GM19463 (cell line): ENCODE data around the gene TCEA2.
"Not testable (repeated sequence)": the region's sequence is repeated elsewhere in the genome, so short reads cannot be mapped to it uniquely, and the experiment has no call there.

Experiments
- ATAC-seq: cut with Tn5 transposase; IDR thresholded peaks from one replicate; pipeline ENCODE4 v1.9.1; 2021; ENCODE audit warnings: mild to moderate bottlenecking, moderate library complexity; ENCODE audit not compliant: unreplicated experiment

TCEA2 gene

DNA sequence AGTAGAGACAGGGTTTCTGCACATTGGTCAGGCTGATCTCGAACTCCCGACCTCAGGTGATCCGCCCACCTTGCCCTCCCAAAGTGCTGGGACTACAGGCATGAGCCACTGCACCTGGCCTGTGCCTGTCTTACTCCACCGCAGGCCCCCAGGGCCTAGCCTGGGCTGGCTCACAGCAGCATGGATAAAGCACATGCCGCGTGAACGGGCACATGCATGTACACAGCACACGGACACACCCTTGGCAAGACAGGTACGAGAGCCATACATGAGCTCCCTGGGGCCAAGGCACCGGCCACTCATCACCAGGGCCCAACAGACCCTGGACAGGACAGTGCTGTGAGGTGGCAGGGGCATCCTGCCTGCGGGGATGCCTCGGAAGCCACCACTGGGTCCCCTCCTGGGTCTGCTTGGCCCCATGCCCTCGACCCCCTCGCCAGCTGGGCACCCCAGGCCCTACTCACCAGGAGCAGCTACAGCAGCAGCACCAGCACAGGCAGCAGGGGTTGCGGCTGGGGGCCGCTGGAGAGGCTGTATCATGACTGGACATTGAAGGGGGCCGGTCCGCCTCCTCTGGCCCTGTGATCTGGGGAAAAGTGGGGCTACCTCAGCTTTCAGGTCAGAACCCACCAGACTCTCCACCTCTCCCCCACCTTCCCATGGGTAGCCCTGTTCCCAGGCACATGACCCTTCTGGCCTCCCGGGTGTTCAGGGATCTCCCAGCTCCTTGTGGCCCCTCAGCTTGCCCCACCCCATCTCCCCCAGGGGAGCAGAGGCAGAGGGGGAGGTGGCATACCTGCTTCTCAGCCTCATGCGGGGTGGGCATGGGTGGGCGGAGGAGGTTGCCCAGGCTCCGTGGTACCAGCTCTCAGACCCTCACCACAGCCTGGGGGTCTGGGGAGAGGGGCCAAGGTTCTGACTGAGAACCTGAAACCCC lies 13.3 kb downstream of the TCEA2 start:
- ATAC-seq = no peak

- ATAC-seq = no peak
Observed at GRCh38 chr20:64077094-64077493, 14.1 kb downstream of the TCEA2 start.

DNA sequence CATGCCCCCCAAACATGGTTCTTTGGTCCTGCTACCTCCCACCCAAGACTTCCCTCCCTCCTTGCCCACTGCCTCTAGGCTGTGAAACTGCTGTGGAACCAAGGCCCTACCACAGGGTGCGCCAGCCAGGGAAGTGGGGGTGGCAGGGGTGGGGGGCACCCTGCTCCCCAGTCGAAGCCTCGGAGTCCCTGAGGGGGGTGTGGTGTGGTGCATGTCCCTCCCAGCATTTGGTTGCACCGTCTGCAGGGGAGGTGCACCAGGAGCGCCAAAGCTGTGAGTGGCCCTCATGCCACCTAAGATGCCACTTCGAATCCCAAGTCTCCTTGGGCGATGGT lies 14.5 kb downstream of the TCEA2 start:
- ATAC-seq = no peak

DNA sequence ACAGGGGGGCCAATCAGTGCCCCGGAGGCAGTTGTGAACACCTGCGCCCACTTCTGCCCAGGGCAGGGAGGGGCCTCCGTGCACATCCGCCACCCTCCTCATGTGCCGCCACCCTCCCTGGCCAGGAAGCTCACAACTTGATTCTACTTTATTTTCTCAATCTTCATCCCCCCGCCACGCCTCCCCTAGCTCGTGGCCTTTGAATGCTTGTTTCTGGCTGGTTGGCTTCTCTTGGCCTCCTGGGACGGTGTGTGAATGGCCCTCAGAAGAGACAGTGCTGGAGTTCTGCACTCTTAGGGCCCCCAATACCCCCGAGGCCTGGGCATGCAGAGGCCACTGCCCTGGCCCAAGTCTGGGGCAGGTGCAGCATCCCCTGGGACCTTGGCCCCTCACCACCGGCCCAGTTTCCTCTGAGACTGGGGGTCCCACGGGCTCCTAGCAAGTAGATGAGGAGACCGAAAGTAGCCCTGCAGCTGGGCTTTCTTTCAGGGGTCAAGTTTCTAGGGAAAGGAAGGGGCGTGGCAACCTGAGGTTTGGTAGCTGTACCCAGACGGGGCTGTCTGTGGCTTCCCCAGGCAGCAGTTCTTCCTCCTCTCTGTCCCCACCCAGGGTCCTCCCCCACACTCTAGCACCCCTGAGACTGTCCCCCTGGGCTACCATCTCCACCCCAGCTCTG lies 15.0 kb downstream of the TCEA2 start:
- ATAC-seq = no peak

- ATAC-seq = no peak
Observed at GRCh38 chr20:64078934-64079272, 15.9 kb downstream of the TCEA2 start.

GRCh38 chr20:64079273-64080012 lies 16.4 kb downstream of the TCEA2 start, which contains the start of gene RGS19:
Gene RGS19, minus strand, starts transcription at chr20:64079518. Its CDS starts 2,632 bp downstream, at chr20:64076886.
- ATAC-seq = peak; percentile 47

GRCh38 chr20:64080013-64080812 lies 17.2 kb downstream of the TCEA2 start, which contains the start of gene OPRL1:
Gene OPRL1, plus strand, starts transcription at chr20:64080082. Its CDS starts 12,639 bp downstream, at chr20:64092721.
- ATAC-seq = peak; percentile 8

DNA sequence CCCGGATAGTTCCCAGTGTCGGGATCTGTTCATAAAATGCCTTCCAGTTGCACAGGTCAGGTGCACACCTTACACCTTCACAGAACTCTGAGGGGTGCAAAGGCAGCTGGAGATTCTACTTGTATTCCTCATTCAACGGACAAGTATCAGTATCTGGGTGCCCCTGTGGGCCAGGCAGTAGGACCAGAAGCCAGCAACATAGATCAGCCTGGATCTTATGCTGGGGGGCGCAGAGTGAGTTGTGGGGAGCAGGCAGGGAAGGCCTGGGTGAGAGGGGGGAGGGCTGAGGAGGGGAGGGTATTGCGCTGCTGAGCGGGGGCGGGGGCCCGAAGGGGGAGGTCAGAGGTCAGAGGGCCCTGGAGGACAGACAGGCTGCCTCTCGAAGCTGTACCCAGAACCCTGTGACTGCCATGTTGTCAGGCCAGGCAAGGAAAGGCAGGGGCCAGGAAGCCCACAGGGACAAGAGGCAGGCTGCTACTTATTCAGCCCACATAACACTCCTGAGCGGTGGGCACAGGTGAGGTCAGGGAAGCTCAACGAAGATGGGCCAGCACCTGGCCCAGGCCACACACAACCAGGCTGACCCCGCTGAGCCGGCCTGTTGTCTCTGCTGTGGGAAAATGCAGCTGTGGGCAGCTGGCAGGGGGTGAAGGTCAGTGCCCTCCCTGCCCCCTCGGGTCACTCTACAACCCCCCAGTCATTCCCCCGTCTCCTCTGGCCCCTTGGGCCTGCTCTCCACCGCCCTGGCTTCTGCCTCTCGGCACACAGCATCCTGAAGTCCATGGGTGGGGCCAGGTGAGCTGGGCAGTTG lies 18.0 kb downstream of the TCEA2 start:
- ATAC-seq = no peak

- ATAC-seq = no peak
Observed at GRCh38 chr20:64081624-64081964, 18.6 kb downstream of the TCEA2 start.

DNA sequence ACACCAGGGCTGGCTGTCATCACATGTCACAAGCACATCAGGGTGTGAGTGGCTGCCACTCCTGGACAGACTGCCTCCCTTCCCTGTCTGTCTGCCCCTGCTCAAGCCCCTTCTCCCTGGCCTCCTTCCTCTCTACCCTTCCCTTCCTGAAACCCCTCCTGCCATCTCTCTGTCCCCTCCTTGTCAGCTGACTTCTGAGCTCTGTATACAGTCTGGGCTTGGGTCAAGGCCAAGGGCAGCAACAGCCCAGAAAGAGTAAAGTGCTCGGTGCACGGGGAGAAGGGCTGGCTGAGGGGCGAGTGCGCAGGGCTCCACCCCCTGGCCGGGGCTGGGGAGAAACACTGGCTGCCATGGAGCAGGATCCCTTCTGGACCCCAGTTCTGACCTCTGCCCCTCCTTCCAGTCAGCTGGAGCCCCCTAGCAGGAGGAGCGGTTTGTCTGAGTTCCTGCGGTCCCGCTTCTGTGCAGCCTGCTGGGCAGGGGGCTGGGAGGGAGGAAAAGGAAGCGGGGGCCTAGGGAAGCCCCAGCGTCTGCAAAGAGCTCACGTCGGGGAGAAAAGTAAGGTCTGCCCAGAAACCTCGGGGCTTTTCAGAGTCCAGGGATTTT lies 19.2 kb downstream of the TCEA2 start:
- no peak for ATAC-seq

DNA sequence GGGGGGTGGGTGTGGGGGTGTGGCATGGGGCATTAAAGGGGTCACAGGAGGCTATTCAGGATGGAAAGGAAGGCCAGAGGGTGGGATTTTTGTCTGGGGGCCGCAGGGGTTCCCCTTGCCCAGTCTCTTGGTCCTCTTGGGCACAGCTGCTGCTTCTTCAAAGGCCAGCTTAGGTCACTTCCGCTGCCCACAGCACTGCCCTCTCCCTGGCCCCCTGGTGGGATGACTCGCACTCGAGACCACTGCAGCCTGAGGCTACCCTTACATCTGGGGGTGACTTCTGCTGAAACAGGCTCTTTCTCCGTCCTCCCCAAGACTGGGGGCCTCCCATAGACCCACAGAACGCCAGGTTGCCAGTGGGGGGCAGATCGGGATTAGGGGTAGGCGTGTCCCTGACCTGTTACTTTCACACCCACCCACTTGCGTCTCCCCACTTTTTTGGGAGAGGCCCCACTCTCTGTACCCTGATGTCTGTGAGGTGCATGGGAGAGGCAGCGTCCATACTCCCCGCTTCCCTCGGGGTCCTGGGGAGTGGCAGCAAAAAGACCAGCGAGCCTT lies 19.9 kb downstream of the TCEA2 start:
- ATAC-seq = no peak

DNA sequence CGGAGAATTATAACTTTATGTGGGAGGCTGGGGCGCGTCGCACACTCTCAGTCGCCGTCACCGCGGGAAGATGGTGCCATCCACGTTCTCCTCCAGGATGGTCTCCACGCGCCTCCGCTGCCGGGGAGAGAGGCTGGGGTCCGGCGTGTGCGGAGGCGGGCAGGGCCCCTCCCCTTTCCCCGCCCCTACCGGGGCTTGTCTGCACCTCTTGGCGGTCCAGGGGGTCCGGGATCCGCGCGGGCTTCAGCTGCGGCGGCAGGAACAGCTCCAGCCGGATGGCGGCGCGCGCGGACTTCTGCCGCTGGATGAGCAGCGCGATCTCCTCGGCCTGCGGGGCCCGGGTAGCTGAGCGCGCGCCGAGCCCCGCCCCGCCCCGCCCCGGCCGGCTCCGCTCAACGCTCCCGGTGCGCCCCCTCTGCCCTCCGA lies 20.4 kb downstream of the TCEA2 start:
- no peak for ATAC-seq

DNA sequence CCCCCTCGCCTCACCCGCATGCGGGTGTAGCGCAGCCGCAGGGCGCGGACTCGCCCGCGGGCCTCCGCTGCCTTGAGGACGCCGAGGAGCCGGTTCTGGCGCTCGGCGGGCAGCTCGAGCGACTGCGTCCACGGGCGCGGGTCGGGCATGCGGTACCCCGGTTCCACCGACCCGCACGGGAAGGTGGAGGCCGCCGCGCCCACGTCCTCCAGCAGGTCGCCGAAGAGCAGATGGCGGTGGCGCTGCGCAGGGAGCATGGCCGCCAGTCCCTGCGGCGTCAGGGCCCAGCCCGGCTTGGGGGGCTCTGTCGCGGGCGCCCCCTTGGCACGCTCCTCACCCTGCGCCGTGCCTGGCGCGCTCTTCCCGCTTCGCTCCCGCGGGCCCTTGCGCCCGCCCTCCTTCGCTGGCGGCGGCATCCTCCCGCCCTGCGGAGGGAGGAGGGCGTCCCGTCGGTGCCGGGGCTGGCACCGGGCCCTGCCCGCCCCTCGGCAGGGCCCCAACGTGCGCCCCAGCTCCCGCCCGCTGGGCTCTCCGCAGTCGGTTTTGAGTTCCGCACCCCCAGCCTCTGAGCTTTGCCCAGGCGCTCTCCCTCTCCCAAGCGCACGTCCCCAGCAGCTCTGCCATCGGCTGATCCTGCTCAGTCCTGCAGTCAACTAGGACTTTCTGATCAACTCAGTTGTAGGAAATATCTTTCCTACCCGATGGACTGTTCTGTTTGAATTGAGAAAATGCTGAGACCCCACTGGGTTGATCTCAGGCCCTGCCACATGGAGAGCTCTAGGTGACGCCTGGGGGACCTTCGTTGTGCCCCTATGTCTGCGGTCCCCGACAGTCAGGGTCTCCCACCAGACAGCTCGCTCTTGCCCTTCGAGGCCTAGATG lies 21.0 kb downstream of the TCEA2 start, which contains the start of gene LKAAEAR1:
LKAAEAR1 (minus strand) TSS at position 595 of the 881 bp plus-strand sequence; CDS start at position 416, 179 bp downstream.
- no peak for ATAC-seq

- ATAC-seq = no peak
Observed at GRCh38 chr20:64084685-64085152, 21.7 kb downstream of the TCEA2 start.

DNA sequence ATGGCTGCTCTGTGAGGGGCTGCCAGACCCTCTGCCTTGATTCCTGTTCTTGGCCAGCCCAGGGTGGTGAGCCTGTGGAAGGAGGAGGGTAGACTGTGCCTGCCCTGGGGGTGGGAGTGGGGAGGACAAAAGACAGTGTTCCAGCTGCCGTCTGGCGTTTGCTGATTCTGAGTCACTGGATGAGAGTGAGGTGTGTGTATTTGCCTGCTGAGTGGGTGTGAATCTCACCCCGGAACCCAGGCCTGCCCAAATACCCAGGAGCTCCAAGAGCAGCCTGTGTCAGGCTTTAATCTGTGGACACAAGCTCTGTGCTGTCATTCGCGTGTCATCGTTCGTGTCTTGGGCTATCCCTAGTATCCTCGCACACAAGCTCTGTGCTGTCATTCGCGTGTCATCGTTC lies 23.8 kb downstream of the TCEA2 start:
- no peak for ATAC-seq

DNA sequence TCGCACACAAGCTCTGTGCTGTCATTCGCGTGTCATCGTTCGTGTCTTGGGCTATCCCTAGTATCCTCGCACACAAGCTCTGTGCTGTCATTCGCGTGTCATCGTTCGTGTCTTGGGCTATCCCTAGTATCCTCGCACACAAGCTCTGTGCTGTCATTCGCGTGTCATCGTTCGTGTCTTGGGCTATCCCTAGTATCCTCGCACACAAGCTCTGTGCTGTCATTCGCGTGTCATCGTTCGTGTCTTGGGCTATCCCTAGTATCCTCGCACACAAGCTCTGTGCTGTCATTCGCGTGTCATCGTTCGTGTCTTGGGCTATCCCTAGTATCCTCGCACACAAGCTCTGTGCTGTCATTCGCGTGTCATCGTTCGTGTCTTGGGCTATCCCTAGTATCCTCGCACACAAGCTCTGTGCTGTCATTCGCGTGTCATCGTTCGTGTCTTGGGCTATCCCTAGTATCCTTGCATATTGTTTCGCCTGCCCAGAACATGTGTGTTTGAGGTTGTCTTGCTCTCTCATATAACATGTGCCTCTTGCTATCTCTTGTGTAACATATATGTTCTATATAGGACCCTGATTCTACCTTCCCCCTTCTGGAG lies 24.3 kb downstream of the TCEA2 start:
- not testable (repeated sequence) for ATAC-seq

DNA sequence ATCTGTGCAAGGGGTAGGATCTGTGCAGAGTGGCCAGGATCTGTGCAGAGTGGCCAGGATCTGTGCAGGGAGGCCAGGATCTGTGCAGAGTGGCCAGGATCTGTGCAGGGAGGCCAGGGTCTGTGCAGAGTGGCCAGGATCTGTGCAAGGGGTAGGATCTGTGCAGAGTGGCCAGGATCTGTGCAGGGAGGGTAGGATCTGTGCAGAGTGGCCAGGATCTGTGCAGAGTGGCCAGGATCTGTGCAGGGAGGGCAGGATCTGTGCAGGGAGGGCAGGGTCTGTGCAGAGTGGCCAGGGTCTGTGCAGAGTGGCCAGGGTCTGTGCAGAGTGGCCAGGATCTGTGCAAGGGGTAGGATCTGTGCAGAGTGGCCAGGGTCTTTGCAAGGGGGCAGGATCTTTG lies 25.6 kb downstream of the TCEA2 start:
- not testable (repeated sequence) for ATAC-seq
